ENCODE data around the gene ACP1.

Gene ACP1

GRCh38 chr2:271917-272316 lies 7.2 kb downstream of the ACP1 start:
- Histone ChIP-seq H3K36me3 (ENCODE audit: insufficient read depth) (no peaks in the 10 kb centered on the region), H3K27ac (no peak overlapping the region), H3K4me2 (no peak overlapping the region), H4K20me1 (ENCODE audit: insufficient read depth) (0 out of 2 replicates have a peak, but pooled peaks cover 9% of the 10 kb centered on the region), H3K9ac (no peak overlapping the region), H3K79me2 (ENCODE audit: insufficient read depth, low read depth) (peaks cover 75% of the 10 kb centered on the region), H3K4me1 (ENCODE audit: low read depth, poor library complexity, severe bottlenecking) (peaks cover 9% of the 10 kb centered on the region), H3K27me3 (ENCODE audit: insufficient read depth, low read depth) (no peaks in the 10 kb centered on the region), H2AFZ (ENCODE audit: low read depth) (no peak overlapping the region), H3K4me3 (IDR thresholded peaks at IDR 0.05; ENCODE audit: insufficient read depth, low read depth, low read length) (no peak overlapping the region)
- TF ChIP-seq CTCF (conservative IDR thresholded peaks at IDR 0.05; ENCODE audit: low read depth, low read length) = no peak

GRCh38 chr2:273333-273732 lies 8.6 kb downstream of the ACP1 start:
- no peaks in the 10 kb centered on the region for H3K4me1 ChIP-seq (ENCODE audit: low read depth, poor library complexity, severe bottlenecking)
- H3K9ac ChIP-seq = no peak overlapping the region
- no peaks in the 10 kb centered on the region for H3K27me3 ChIP-seq (ENCODE audit: insufficient read depth, low read depth)
- H2AFZ ChIP-seq (ENCODE audit: low read depth) = no peak overlapping the region
- no peak for TF ChIP-seq CTCF (conservative IDR thresholded peaks at IDR 0.05; ENCODE audit: low read depth, low read length)
- peaks cover 61% of the 10 kb centered on the region for H3K79me2 ChIP-seq (ENCODE audit: insufficient read depth, low read depth)
- no peak overlapping the region for H3K4me2 ChIP-seq
- H3K27ac ChIP-seq = no peak overlapping the region
- H3K4me3 ChIP-seq (IDR thresholded peaks at IDR 0.05; ENCODE audit: insufficient read depth, low read depth, low read length) = no peak overlapping the region
- 0 out of 2 replicates have a peak, but pooled peaks cover 6% of the 10 kb centered on the region for H4K20me1 ChIP-seq (ENCODE audit: insufficient read depth)
- no peaks in the 10 kb centered on the region for H3K36me3 ChIP-seq (ENCODE audit: insufficient read depth)

- peaks cover 49% of the 10 kb centered on the region for H3K79me2 ChIP-seq (ENCODE audit: insufficient read depth, low read depth)
- H3K27me3 ChIP-seq (ENCODE audit: insufficient read depth, low read depth) = no peaks in the 10 kb centered on the region
- no peak overlapping the region for H3K4me2 ChIP-seq
- no peaks in the 10 kb centered on the region for H4K20me1 ChIP-seq (ENCODE audit: insufficient read depth)
- no peaks in the 10 kb centered on the region for H3K4me1 ChIP-seq (ENCODE audit: low read depth, poor library complexity, severe bottlenecking)
- H3K9ac ChIP-seq = no peak overlapping the region
- TF ChIP-seq CTCF (conservative IDR thresholded peaks at IDR 0.05; ENCODE audit: low read depth, low read length) = no peak
- H2AFZ ChIP-seq (ENCODE audit: low read depth) = no peak overlapping the region
- no peak overlapping the region for H3K27ac ChIP-seq
- H3K36me3 ChIP-seq (ENCODE audit: insufficient read depth) = no peaks in the 10 kb centered on the region
- no peak overlapping the region for H3K4me3 ChIP-seq (IDR thresholded peaks at IDR 0.05; ENCODE audit: insufficient read depth, low read depth, low read length)
These were observed 9.8 kb downstream of the ACP1 start for GRCh38 chr2:274503-274902.

GRCh38 chr2:275466-275865 lies 10.7 kb downstream of the ACP1 start:
- Histone ChIP-seq H2AFZ (ENCODE audit: low read depth) (no peak overlapping the region), H3K27ac (no peak overlapping the region), H3K4me3 (IDR thresholded peaks at IDR 0.05; ENCODE audit: insufficient read depth, low read depth, low read length) (no peak overlapping the region), H3K27me3 (ENCODE audit: insufficient read depth, low read depth) (no peaks in the 10 kb centered on the region), H3K36me3 (ENCODE audit: insufficient read depth) (no peaks in the 10 kb centered on the region), H3K4me2 (no peak overlapping the region), H4K20me1 (ENCODE audit: insufficient read depth) (no peaks in the 10 kb centered on the region), H3K79me2 (ENCODE audit: insufficient read depth, low read depth) (peaks cover 41% of the 10 kb centered on the region; the same call in 1 of the 2 replicates), H3K4me1 (ENCODE audit: low read depth, poor library complexity, severe bottlenecking) (no peaks in the 10 kb centered on the region), H3K9ac (no peak overlapping the region)
- TF ChIP-seq CTCF (conservative IDR thresholded peaks at IDR 0.05; ENCODE audit: low read depth, low read length) = no peak

Measured in KMS-11 (cell line).